ENCODE results near the gene OLFML1. TPM values are rescaled to one million over a fixed set of nuclear protein-coding genes. Genes with fewer than 3 reads are reported as not detected.

The OLFML1 gene
- total RNA-seq, 2 donors from 2014 or later: 6.7 to 16.5 TPM

- ATAC-seq: no peak
- intact Hi-C loops (cut with DNase I): no loop called here
- no peak for DNase-seq
These were observed 15.9 kb upstream of the OLFML1 start for GRCh38 chr11:7469351-7469865.

DNA sequence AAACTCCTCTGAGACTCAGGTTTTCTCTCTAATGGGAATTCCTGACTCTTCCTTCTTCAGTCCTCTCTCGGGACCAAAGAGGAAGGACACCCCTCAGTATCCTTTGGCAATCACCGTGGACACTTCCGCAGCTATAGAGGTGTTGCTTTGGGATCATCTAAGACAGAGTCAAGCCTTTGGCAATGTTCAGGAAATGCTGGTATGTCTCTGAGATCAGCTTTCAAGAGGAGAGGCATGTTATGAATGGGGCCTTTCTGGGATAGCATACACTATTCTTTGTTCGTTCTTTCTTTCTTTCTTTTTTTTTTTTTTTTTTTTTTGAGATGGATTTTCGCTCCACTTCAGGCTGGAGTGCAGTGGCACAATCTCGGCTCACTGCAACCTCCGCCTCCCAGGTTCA, 14.2 kb upstream of the OLFML1 start:
- intact Hi-C loops (cut with DNase I): no loop called here
- ATAC-seq: no peak
- no peak for DNase-seq

GRCh38 chr11:7473717-7474116, 11.6 kb upstream of the OLFML1 start:
- ATAC-seq (peak in 1 of 2 donors; percentile 78), DNase-seq (no peak)
- intact Hi-C loops (cut with DNase I): no loop called here

DNA sequence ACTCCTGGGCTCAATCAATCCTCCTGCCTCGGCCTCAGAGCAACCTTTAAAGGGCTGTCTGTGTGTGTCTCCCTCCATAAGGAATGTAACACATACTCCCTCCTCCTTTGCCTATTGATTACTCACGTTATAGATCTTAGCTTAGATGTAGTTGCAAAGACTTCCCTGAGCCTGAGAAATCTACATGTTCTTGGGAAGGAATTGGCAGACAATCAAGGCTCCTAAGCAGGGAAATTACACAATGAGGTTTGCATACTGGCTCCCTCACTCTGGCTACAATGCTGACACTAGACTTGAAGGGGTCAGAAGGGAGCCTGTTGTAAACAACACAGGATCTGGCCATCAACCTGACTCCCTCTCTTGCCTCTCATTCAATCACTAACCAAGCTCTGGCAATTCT, 5.2 kb upstream of the OLFML1 start:
- intact Hi-C loops (cut with DNase I): no loop called here
- ATAC-seq (peak in 1 of 2 donors; percentile 64), DNase-seq (no peak)

DNA sequence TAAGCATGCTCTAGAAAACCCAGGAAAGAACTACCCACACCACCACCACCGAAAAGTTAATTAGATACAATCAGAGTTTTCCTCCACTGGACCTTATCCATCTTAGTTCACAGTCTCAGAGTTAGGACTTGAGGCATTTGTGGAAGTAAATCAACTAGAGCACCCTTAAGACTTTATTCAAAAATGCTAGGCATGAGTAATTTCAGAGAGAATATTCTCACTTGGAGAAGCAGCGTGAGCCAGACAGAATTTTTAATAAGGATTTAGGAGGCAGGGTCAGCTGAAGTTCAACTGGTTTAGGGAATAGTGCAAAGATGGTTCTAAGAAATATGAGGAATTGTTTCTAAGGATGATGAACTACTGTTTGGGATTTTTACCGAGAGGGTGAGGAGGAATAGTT, 1.2 kb upstream of the OLFML1 start:
- intact Hi-C loops (cut with DNase I): no loop called here
- no peak for DNase-seq
- ATAC-seq: no peak

DNA sequence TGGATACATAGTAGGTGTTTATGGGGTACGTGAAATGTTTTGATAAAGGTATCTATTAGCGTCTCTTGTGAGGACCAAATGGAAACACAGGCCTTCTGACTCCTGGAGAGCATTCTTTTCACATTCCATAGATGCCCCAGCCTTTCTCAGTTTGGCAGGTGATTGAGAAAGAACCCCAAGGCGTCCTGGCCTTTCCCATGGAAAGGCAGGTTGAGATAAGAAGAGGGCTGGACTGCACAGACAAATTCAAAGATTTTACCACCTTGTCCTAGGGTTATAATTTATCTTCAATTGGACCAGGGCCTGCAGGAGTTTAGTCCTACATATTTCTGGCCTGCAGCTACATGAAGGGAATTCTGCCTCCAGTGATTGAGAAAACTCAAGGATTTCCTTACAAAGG, 661 bp upstream of the OLFML1 start:
- intact Hi-C loops (cut with DNase I): no loop called here
- ATAC-seq (peak in 1 of 2 donors; percentile 50), DNase-seq (no peak)

- no peak for DNase-seq
- intact Hi-C loops (cut with DNase I): no loop called here
- no peak for ATAC-seq
These were observed 933 bp downstream of the OLFML1 start for GRCh38 chr11:7486098-7486780.

DNA sequence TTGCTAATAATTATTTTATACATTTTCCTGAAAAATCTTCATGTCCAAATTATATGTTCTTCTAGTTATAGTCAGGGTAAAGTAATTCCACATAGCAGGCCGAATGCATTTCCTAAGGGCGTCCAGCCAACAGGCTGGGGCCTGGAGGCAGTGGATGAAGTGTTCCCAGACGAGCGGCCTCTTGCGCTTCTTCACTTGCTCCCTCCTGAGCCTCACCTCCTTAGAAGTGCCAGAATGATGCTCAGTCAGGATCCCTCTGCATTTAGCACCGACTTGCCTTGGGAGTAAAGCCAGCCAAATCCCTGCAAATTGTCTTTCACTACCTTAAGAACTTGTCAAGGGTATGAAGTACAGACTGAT, 1.5 kb downstream of the OLFML1 start:
- ATAC-seq (peak in 1 of 2 donors; percentile 19), DNase-seq (peak; percentile 26)
- intact Hi-C loops (cut with DNase I): no loop called here

- intact Hi-C loops (cut with DNase I): no loop called here
- ATAC-seq: no peak
- DNase-seq: no peak
These were observed 2.1 kb downstream of the OLFML1 start for GRCh38 chr11:7487360-7487759.

- intact Hi-C loops (cut with DNase I): no loop called here
- no peak for DNase-seq
- no peak for ATAC-seq
These were observed 3.4 kb downstream of the OLFML1 start for GRCh38 chr11:7488681-7489080.

DNA sequence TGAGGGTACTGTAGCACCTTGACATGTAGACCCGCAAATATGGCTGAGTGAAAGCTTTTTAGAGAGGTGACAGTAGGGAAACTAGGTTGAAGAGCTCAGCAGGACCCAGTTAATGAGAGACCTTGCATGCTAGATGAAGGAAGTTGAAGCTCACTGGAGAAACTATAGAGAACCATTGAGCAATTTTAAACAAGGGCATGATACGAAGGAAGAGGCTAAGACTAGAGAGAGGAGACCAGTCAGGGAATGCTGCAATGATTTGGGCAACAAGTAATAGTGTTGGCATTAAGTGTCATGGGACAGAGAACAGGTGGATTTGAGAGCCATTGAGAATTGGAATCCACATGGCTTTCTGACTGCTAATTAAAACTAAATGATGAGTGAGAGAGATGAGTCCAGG, 4.1 kb downstream of the OLFML1 start:
- intact Hi-C loops (cut with DNase I): no loop called here
- no peak for ATAC-seq
- no peak for DNase-seq

DNA sequence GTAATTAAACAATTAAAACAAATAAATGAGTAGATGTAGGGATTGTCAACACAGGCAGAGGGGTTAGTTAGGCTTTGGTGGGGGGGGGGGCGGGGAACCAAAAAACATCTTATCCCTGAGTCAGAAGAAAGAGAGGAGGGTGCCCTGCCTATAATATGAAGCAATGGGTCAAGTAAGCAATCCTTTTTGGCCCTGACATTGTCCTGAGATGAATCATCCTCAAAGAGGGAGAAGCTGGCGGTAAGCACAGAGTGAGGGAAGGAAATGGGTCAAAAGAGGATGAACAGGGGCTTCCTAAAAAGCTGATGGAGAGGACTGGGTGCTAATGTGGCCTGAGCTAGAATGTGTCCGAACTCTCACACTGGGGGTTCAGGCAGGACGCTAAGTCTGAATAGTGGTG, 4.7 kb downstream of the OLFML1 start:
- peak in 1 of 2 donors; percentile 83 for ATAC-seq
- intact Hi-C loops (cut with DNase I): no loop called here
- no peak for DNase-seq

DNA sequence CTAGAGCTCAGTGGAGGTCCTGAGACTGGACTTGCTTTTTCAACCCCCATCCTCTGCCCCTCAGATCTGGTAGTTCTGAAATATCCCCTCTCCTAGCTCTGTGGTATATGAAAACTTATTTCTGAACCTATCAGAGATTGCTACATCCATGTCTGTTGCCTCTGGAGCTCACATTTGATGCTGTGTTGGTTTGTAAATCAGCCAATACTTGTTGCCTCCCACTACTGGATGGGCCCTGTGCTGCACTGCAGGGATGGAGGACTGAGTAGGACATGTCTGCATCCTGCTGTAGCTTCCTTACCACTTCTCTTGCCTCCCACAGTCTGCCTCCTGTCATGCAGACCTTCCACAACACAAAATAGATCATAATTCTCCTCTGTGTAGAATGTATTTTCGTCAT, 5.2 kb downstream of the OLFML1 start:
- intact Hi-C loops (cut with DNase I): no loop called here
- ATAC-seq (peak in 1 of 2 donors; percentile 44), DNase-seq (no peak)

DNA sequence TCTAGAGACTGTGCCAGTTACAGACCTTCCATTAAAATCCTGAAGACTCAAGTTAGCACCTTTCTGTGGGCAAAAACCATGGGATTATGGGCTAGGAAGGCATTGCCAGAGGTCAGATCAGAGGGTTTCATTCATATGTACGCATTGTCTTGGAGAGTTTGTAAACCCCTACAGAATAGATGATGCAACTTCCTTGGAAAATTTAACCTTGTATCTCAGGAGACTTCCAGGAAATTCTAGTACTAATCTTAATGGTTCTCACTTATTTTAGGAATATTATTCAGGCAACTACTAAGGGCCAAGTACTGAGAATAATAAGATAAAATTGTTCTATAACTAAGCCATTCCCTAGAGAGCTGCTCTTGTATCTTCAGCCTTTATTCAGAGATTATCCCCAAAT, 6.9 kb downstream of the OLFML1 start:
- no peak for ATAC-seq
- intact Hi-C loops (cut with DNase I): no loop called here
- no peak for DNase-seq

GRCh38 chr11:7493670-7494069, 8.4 kb downstream of the OLFML1 start:
- no peak for DNase-seq
- ATAC-seq: no peak

GRCh38 chr11:7494086-7494745, 8.9 kb downstream of the OLFML1 start:
- no peak for DNase-seq
- intact Hi-C loops (cut with DNase I): no loop called here
- ATAC-seq: no peak

More at GRCh38 chr11:7493670-7494069, 8.4 kb downstream of the OLFML1 start:
- intact Hi-C loops (cut with DNase I): no loop called here

DNA sequence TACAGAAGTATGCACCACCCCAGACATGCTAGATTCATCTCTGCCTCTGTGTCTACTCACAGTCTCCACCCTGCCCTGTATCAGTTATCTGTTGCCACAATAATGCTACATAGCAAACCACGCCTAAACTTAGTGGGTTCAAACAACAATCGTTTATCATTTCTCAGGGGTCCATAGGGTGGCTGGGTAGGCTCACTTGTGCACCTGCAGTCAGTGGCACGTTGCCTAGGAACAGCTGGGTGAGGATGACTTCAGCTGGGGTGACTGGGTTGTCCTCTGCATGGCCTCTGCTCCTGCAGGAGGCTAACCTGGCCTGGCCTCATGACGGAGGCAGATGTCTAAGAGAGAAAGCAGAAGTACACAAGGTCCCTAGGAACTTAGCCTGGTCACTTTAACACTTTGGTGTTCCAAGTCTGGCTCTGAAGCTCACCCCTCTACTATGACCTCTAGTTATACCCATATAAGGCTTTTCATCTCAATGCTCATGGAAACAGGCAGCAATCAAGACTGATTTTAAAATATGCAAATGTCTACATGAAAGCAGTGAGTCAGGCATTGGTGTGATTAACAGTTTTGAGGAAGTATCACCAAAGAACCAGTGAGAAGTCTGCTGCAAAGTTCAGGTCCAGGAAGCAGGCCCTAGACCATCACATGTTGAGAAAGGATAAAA, 10.7 kb downstream of the OLFML1 start:
- DNase-seq: no peak
- peak in 1 of 2 donors; percentile 72 for ATAC-seq
- intact Hi-C loops (cut with DNase I): no loop called here

GRCh38 chr11:7498193-7498592, 12.9 kb downstream of the OLFML1 start:
- no peak for ATAC-seq
- intact Hi-C loops (cut with DNase I): no loop called here
- DNase-seq: no peak

- intact Hi-C loops (cut with DNase I): no loop called here
- DNase-seq: no peak
- ATAC-seq: no peak
These were observed 13.8 kb downstream of the OLFML1 start for GRCh38 chr11:7499081-7499480.

- no peak for ATAC-seq
- intact Hi-C loops (cut with DNase I): no loop called here
- no peak for DNase-seq
These were observed 14.9 kb downstream of the OLFML1 start for GRCh38 chr11:7500251-7500650.
